GM21447 (cell line): ENCODE results near the gene SNX9.
A peak's percentile ranks its signal among the peaks of the same experiment; 100 is the strongest.
"Not testable (repeated sequence)": the region's sequence is repeated elsewhere in the genome, so short reads cannot be mapped to it uniquely, and the experiment has no call there.

ENCODE experiments used
- ATAC-seq: cut with Tn5 transposase; IDR thresholded peaks from one replicate; pipeline ENCODE4 v1.9.1; 2021; ENCODE audit not compliant: unreplicated experiment

Gene SNX9

GRCh38 chr6:157823001-157823527 lies at the start of gene SNX9:
TSS of gene SNX9 (plus strand) at chr6:157823246. CDS start at chr6:157823435, 189 bp downstream.
- ATAC-seq: peak; percentile 62

DNA sequence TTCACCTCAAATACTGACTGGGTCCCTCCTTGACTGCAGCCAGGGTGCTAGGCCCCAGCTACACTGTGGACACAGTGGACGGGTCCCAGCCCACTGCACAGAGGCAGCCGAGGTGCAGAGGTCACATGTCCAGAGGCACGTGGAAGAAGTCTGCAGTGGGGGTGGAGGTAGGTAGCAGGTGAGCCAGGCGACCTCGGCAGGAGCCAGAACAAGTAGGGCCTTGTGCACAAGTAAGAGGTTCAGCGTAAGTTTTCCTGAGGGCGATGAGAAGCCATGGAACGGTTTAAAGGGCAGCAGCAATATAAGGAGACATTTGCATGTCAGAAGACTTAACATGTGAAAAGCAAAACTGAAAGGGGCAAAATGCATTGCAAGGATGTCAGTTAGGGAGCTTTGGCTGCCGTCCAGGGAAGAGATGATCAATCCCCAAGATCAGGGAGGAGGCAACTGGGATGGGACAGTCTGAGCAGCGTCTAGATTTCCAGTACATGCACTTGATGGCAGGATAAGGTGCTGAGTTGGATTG lies 49.7 kb upstream of the SNX9 start:
- ATAC-seq: no peak

DNA sequence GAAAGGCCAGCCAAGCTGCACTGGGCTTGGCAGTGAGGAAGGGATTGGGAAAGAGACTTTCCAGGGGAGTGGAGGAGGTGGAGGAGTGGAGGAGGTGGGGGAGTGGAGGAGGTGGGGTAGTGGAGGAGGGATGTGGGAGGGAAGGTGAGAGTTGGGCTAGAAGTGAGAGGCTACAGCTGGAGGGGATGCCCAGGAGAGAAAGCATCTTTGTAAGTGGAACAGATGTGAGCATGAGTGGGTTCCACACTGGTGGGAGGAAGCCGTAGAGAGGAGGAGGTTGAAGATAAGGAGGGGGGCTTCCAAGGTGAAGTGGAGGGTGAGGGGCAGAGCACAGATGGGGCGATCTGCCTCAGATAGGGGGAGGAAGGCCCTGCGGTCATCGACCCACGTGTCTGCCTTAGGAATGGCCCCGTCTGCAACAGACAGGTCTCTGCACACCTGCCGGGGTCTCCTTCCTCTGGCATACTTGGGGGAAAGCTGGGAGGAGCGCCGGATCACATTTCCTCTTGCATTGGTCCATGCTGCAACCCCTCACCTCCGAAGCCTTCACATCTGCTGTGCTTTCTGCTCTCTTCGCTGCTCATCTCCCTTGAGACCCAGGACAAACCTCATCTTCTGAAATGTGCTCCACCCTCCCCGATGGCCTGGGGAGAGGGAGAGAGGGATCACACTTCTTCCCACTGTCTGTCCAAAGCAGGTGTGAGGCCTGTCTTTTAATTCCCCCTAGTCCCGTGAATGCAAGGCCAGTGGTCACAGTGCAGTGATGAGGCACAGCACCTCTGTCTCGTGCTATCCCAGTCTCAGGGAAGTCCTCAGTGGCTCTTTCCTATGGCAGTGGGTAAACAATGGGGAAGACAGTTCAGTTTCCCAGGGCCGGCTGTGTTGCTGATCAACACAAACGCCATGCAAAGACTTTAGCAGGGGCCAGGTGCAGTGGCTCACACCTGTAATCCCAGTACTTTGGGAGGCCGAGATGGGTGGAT lies 48.6 kb upstream of the SNX9 start:
- ATAC-seq: no peak

DNA sequence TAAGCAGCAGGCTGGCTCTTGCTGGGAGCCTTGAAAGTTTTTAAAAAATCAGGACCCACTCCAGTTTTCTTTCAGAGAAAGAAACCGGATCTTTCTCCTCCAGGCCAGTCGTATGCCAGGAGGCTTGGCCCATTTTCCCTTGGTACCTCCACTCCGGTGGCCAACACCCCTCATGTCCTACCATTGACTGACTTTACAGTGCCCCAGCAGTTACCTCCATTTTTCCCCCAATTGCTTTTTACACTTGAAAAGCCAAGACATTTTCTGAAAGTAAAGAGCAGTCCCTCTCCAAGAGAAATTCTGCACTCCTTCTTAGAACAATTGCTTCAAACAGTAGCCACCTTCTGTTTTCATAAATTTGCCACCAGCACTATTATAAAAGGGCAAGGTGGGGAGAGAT lies 47.7 kb upstream of the SNX9 start:
- ATAC-seq: no peak

GRCh38 chr6:157777344-157777743 lies 45.7 kb upstream of the SNX9 start:
- no peak for ATAC-seq

DNA sequence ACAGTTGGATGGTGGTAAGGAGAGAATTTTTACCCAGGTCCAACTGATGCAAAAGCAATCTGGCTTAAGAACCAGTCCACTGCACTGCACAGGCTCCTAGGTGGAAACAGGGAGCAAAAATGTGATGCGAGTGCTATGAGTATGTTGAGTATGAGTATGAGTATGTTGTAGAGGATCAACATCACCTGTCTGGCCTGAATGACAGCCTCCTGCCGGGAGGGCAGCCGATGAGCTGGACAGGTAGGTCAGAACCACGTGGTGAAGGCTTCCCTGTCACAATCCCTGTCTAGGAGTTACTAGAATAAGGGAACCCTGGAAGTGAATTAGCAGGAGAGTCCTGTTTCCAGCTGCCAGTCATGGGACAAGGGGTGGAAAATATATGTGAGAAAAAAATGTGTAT lies 44.3 kb upstream of the SNX9 start:
- ATAC-seq: no peak

- ATAC-seq: no peak
Measured at GRCh38 chr6:157779705-157780604, 43.1 kb upstream of the SNX9 start.

DNA sequence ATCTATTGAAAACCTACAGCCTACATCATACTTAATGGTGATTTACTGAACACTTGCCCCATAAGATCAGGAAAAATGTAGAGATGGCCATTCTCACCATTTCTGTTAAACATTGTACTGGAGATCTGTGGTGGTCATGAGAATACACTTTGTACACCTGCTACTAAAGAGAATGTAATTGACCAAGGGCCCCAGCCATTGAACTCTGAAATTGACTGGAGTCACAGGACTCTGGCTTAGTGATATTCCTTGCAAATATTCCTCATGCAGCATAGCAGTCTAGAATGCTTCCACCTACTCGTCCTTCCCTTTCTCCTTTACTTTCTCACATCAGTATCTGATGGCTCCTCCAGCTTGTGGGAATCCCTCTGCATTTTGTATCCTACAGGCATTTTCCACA lies 37.4 kb upstream of the SNX9 start:
- no peak for ATAC-seq

DNA sequence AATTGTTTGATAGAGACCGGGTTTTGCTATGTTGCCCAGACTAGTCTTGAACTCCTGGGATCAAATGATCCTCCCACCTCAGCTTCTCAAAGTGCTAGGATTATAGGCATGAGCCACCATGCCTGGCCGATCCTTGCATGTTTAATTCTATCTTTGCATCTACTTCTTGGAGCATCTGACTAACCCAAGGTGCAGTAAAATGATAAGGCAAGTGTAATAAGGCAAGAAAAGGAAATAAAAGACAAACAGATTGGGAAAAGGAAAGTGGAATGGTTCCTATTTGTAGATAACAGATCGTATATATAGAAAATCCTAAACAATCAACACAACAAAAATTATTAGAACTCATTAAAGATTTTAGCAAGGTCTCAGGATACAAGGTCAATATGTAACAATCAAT lies 36.8 kb upstream of the SNX9 start:
- ATAC-seq: no peak

DNA sequence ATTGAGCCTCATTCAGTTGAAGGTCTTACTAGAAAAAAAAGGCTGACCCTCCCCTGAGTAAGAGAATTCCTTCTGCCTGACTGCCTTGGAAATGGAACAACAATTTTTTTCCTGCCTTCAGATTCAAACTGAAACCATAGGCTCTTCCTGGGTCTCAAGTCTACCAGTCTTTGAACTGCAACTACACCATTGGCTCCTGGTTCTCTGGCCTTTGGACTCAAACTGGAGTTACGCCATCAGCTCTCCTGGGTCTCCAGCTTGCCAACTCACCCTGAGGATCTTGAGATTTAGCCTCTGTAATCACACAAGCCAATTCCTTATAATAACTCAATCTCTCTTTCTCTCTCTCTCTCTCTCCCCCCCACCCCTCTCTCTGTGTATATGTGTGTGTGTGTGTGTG lies 36.0 kb upstream of the SNX9 start:
- ATAC-seq: no peak

DNA sequence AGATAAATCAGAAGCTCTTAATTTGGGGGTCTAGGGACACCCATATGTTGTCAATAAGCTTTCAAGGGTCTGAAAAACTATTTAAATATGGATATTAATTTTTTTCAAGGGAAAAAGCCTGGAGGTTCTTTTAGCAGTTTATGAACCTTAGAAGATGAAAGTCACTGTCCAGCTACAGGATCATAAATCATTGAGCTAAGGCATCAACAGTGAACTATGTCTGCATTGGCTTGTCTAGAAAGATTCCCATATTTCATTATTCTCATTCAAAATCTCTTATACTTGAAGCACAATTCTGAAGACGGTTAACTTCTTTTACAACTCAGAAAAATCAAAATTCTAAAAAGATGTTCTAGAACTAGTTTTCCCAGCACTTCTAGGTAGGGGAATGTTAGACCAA lies 34.9 kb upstream of the SNX9 start:
- no peak for ATAC-seq

DNA sequence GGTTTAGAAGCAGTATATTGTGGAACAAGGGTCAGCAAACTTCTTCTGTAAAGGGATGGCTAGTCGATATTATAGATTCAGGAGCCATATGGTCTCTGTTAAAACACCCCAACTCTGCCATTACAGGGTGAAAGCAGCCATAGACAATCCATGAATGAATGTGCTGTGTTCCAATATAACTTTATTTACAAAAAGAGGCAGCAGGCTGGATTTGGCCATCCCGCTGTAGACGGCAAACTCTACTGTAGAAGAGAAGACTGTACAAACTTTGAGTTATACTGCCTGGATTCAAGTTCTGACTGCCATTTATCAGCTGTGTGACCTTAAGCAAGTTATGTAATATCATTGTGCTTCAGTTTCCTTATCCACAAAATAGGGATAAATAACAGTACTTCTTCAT lies 33.7 kb upstream of the SNX9 start:
- ATAC-seq: no peak

DNA sequence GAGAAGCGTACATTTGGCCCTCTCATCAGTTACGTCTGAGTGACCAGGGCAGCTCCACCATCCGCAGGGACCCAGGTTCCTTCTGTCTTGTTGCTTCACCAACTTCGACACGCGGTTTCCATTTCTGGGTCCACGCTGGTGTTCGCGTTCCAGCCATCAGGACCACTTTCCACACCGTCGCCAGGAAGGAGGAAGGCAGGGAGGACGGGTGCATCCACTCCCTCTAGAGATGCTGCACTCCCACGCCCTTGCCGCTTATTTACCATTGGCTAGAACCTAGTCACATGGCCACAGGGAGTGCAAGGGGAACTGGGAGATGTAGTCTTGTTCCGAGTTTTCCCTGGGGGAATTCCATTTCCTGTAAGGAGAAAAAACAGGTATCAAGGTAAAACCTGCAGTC lies 33.2 kb upstream of the SNX9 start:
- no peak for ATAC-seq

DNA sequence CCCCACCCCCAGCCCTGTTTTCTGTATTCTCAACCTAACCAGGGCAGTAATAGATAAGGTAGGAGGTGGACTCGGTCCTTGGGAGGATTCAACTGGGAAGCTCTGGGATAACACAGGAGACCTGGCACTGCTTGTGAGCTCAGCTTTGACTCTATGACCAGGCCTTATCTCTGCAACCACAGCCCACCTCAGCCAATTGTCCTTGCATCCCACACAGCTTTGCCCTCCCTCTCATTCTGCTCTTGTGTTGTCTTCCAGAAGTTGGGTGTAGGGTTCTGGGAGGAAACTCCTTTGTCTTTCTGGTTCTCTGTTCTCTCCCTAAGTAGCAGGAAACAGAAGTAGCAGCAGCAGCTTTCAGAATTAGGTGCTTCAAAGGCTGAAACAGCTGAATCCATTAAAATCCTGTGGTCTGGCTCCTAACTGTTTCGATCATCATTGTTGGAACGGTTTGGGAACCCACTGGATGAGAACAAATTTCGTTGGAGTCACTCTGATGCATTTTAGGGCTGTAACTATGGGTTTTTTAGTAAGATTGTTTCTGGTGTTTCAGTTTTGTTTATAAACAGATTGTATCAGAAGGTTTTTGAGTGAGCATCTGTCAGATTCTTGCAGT lies 32.4 kb upstream of the SNX9 start:
- no peak for ATAC-seq

GRCh38 chr6:157791450-157791849 lies 31.6 kb upstream of the SNX9 start:
- no peak for ATAC-seq

GRCh38 chr6:157792671-157793070 lies 30.4 kb upstream of the SNX9 start:
- no peak for ATAC-seq

DNA sequence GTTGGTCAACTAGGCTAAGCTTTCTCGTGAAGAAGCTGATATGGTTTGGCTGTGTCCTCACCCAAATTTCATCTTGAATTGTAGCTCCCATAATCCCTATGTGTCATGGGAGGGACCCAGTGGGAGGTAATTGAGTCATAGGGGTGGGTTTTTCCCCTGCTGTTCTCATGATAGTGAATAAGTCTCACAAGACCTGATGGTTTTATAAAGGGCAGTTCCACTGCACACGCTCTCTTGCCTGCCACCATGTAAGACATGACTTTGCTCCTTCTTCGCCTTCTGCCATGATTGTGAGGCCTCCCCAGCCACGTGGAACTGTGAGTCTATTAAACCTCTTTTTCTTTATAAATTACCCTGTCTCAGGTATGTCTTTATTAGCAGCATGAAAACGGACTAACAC lies 29.0 kb upstream of the SNX9 start:
- ATAC-seq: not testable (repeated sequence)

DNA sequence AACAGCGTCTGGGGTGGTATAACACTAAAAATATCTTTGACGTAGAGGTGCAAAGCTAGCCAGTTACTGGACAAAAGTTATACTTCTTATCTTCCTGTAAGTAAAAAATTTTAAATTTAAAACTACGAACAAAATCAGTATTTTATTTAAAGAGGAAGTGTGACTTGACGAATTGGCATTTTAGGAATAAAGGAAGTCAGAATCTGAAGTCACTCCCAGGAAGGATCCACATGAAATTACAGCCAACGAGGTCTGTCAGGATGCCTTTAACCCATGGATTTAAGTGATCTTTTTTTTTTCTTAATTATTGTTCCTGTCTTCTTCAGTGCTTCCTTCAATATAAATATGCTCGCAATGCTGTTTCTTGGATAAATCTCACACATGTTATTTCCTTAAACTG lies 27.2 kb upstream of the SNX9 start:
- ATAC-seq: no peak

DNA sequence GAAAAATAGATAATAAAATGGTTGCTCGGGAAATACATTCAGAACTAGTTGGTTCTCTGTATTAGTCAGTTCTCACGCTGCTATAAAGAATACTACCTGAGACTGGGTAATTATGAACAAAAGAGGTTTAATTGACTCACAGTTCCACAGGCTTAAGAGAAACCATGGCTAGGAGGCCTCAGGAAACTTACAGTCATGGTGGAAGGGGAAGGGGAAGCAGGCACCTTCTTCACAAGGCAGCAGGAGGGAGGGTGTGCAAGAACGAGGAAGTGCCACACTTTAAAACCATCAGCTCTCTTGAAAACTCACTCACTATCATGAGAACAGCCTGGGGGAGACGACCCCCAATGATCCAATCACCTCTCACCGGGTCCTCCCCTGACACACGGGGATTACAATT lies 24.2 kb upstream of the SNX9 start:
- ATAC-seq: no peak

DNA sequence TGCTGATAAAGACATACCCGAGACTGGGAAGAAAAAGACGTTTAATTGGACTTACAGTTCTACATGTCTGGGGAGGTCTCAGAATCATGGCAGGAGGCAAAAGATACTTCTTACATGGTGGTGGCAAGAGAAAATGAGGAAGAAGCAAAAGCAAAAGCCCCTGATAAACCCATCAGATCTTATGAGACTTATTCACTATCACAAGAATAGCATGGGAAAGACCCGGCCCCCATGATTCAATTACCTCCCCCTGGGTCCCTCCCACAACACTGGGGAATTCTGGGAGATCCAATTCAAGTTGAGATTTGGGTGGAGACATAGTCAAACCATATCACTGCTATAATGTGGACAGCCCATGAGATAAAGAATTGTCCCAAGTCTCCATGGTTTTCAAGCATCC lies 23.5 kb upstream of the SNX9 start:
- ATAC-seq: not testable (repeated sequence)
